Mucosa of descending colon (tissue), 3 donors: ENCODE results near the gene CYTH1. TPM values are rescaled to one million over a fixed set of nuclear protein-coding genes. Genes with fewer than 3 reads are reported as not detected.
A peak's percentile ranks its signal among the peaks of the same experiment; 100 is the strongest.

Source experiments
- ATAC-seq: fragments of 200-7000 bp; cut with Tn5 transposase; one replicate; pipeline ENCODE4 v1.9.1; 2020; ENCODE audit warnings: mild to moderate bottlenecking, moderate library complexity
- DNase-seq, 3 donors: peaks; one replicate each; pipeline ENCODE4 v3.0.0-alpha.2; 2020
- H3K36me3 ChIP-seq: fragments of 200-600 bp; one replicate; pipeline ENCODE4 v1.8.0; 2021; ENCODE audit warnings: low read depth, mild to moderate bottlenecking
- H3K4me1 ChIP-seq: fragments of 200-600 bp; one replicate; pipeline ENCODE4 v1.8.0; 2021; ENCODE audit warnings: low read depth, mild to moderate bottlenecking
- H3K4me3 ChIP-seq: fragments of 200-600 bp; one replicate; pipeline ENCODE4 v1.8.0; 2021; ENCODE audit warnings: mild to moderate bottlenecking
- H3K9me3 ChIP-seq: fragments of 200-600 bp; one replicate; pipeline ENCODE4 v1.8.0; 2021; ENCODE audit warnings: mild to moderate bottlenecking
- intact Hi-C, 2 donors: fragments of 100-400 bp; cut with DNase I in 1 of 2; cut with micrococcal nuclease in 1 of 2; formaldehyde crosslinking; loops; one replicate each; pipeline versions ENCODE4 v1.11.0 to v1.11.1; 2022; cut with DNase I, micrococcal nuclease
- total RNA-seq, 3 donors: library from RNA; stranded (reverse); fragmentation: NEBNext Ultra II Directional in 2 of 3; extraction: Animal tissue kit (Norgen Biotek cat#: 25700) in 2 of 3; gene quantifications; one replicate each; pipeline versions ENCODE4 v1.2.1 to v1.2.4, GENCODE V29; 2021 to 2023
- TF ChIP-seq, protein P1 (sequence below): fragments of 200-600 bp; IDR thresholded peaks from one replicate; pipeline ENCODE4 v1.8.0; 2022; ENCODE audit warnings: antibody characterized with exemption, mild to moderate bottlenecking
- donor health status: DM: no; HTN: no; CAD: no; lungs with moderate emphysema.
- donor health status: DM: no; HTN: no; CAD: no.
- donor health status: DM: no; HTN: yes; CAD: no.

The CYTH1 gene
- total RNA-seq, 3 donors from 2014 or later = 60.3 to 99.4 (median 91.6) TPM

DNA sequence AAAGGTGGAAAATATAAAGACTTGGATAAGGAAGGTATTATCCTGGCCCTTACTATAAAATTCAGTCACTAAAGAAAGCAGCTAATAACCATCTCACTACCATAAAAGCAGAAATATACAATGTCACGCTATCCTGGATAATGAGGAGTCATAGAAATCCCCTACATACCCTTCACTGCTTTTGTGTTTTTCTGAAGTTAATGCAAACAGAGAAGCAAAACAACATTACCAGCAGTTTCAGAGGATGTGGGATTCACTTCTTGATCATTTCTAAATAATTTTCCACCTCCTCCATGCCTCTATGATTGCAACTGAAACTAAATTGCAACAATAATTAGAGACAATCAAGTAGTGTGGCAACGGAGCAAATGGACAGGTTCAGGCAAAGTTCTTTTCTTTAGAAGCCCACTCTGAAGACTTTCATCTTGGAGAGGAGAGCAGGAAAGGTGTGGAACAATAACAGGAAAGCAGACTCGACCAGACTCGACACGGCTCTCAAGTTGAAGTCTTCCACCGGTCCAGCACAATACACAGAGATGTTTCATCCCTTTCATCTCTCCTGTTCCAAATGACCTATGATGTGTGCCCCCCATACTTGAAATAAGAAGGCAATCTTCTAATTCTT is 10.2 kb downstream of the CYTH1 start:
- no peaks in the 10 kb centered on the region for H3K4me1 ChIP-seq
- H3K36me3 ChIP-seq = no peaks in the 10 kb centered on the region
- H3K9me3 ChIP-seq = no peaks in the 10 kb centered on the region
- intact Hi-C loops = no loop called here
- peak; percentile 16 for ATAC-seq
- DNase-seq = no peak
- TF ChIP-seq, protein P1, sequence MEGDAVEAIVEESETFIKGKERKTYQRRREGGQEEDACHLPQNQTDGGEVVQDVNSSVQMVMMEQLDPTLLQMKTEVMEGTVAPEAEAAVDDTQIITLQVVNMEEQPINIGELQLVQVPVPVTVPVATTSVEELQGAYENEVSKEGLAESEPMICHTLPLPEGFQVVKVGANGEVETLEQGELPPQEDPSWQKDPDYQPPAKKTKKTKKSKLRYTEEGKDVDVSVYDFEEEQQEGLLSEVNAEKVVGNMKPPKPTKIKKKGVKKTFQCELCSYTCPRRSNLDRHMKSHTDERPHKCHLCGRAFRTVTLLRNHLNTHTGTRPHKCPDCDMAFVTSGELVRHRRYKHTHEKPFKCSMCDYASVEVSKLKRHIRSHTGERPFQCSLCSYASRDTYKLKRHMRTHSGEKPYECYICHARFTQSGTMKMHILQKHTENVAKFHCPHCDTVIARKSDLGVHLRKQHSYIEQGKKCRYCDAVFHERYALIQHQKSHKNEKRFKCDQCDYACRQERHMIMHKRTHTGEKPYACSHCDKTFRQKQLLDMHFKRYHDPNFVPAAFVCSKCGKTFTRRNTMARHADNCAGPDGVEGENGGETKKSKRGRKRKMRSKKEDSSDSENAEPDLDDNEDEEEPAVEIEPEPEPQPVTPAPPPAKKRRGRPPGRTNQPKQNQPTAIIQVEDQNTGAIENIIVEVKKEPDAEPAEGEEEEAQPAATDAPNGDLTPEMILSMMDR = no peak
- H3K4me3 ChIP-seq = no peak overlapping the region

DNA sequence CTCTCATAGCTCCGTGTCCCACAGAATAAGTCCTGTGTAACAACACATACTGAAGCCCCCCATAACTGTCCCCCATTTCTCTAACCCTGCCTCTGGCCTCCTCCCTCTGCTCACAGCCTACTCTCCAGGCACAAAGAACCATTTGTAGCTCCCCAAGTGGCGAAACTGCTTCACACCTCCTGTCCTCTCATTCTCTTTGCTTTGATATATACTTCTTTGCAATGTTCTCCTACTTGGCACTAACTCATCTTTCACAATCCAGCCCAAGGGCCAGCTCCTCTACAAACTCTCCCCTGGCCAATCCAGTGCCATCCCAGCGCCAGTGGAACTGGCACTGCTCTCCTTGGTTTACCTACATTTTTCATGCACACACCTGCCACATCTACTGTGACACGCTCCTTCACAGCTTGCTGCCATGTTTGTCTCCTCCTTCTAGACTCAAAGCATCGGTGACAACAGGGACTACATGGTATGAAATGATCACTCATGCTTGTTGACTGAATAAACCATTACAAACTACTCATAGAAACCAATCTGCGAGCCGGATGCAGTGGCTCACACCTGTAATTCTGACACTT is 12.8 kb downstream of the CYTH1 start:
- intact Hi-C loops = no loop called here
- peak; percentile 18 for ATAC-seq
- TF ChIP-seq, protein P1 = no peak
- H3K4me3 ChIP-seq = no peak overlapping the region
- DNase-seq = no peak
- H3K9me3 ChIP-seq = no peaks in the 10 kb centered on the region
- no peaks in the 10 kb centered on the region for H3K36me3 ChIP-seq
- H3K4me1 ChIP-seq = no peaks in the 10 kb centered on the region

DNA sequence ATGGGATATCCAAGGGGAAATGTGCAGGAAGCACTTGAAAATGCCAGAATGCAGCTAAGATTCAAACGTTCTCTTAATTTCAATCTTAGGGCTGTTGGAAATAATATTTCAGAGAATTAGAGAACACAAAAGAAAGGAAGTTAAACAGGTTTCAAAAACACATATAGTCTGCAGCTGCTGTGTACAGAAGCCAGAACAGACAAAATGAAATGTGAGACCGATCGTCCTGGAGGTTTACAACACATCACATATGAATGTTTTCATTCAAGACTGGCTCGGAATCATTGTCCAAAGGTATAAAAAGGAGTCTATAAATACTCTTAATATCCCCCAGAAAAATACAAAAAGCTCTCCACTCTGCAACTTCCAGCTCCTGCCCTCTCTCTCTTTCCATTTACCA is 14.3 kb downstream of the CYTH1 start:
- DNase-seq (no peak), ATAC-seq (no peak)
- no peaks in the 10 kb centered on the region for H3K4me1 ChIP-seq

DNA sequence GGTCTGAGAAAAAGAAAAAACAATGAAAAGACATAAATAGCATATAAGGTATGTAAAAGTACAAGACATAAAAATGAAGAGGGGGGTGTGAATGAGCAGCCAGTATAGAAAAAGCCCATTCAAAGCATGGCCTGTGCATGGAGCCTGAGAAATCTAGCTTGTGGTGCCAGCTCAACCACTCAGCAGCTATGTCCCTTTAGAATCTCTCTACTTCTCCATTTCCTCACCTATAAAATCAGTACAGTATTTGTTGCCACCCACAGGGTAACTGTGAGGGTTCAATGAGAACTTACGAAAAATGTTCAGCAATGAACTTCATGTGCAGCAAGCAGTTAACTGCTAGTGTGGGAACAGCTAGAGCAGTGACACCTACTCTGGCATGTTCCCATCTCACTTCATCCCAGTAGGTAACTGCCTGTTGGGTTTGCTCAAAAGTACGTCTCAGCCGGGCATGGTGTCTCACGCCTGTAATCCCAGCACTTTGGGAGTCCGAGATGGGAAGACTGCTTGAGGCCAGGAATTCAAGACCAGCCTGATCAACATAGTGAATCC is 15.3 kb downstream of the CYTH1 start:
- H3K4me3 ChIP-seq = no peak overlapping the region
- intact Hi-C loops = no loop called here
- H3K36me3 ChIP-seq = no peaks in the 10 kb centered on the region
- TF ChIP-seq, protein P1 = no peak
- no peaks in the 10 kb centered on the region for H3K4me1 ChIP-seq
- DNase-seq = no peak
- ATAC-seq = no peak
- no peaks in the 10 kb centered on the region for H3K9me3 ChIP-seq

More for the DNA sequence above, 14.3 kb downstream of the CYTH1 start:
- H3K4me3 ChIP-seq = no peak overlapping the region
- H3K9me3 ChIP-seq = no peaks in the 10 kb centered on the region
- H3K36me3 ChIP-seq = no peaks in the 10 kb centered on the region
- TF ChIP-seq, protein P1 = no peak
- intact Hi-C loops = no loop called here

DNA sequence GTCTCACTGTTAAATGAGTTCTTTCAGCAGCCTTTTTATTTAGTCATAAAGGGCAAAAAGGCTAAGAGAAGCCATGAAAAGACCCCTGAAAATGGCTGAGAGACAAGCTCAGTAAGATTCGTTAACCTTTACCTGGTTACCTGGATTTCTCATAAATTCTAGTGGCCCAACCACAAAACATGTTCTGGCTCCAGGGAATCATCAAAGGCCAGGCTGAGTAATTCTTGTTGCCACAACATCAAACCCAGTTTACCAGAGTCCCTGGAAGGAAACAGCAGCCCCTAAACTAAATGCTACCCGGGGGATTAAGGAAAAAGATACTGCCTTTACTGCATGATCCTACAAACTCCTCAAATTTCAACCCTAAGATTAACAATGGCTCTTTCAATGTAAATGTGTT is 15.8 kb downstream of the CYTH1 start:
- Histone ChIP-seq H3K9me3 (no peaks in the 10 kb centered on the region), H3K36me3 (no peaks in the 10 kb centered on the region), H3K4me1 (no peaks in the 10 kb centered on the region), H3K4me3 (no peak overlapping the region)
- intact Hi-C loops = no loop called here
- DNase-seq = no peak
- TF ChIP-seq, protein P1 = no peak
- no peak for ATAC-seq
